ENCODE data around the gene KPNA1.

The KPNA1 gene

GRCh38 chr3:122410111-122410510 is 104.6 kb downstream of the KPNA1 start:
- DNase-seq: no peak

GRCh38 chr3:122409446-122409845 is 105.3 kb downstream of the KPNA1 start:
- no peak for DNase-seq

- DNase-seq: no peak
Measured at GRCh38 chr3:122407946-122408345, 106.8 kb downstream of the KPNA1 start.

- no peak for DNase-seq
Measured at GRCh38 chr3:122406198-122406597, 108.5 kb downstream of the KPNA1 start.

GRCh38 chr3:122405015-122405414 is 109.7 kb downstream of the KPNA1 start:
- no peak for DNase-seq

- DNase-seq: no peak
Measured at GRCh38 chr3:122403489-122403888, 111.2 kb downstream of the KPNA1 start.

- no peak for DNase-seq
Measured at GRCh38 chr3:122398920-122399319, 115.8 kb downstream of the KPNA1 start.

- DNase-seq: no peak
Measured at GRCh38 chr3:122397201-122397600, 117.5 kb downstream of the KPNA1 start.

- no peak for DNase-seq
Measured at GRCh38 chr3:122396511-122396910, 118.2 kb downstream of the KPNA1 start.

- DNase-seq: no peak
Measured at GRCh38 chr3:122395582-122395981, 119.2 kb downstream of the KPNA1 start.

GRCh38 chr3:122394173-122394572 is 120.6 kb downstream of the KPNA1 start:
- no peak for DNase-seq

- DNase-seq: peak; percentile 7
Measured at GRCh38 chr3:122392868-122393844, 121.6 kb downstream of the KPNA1 start.

GRCh38 chr3:122391681-122392446 is 122.9 kb downstream of the KPNA1 start:
- no peak for DNase-seq

- no peak for DNase-seq
Measured at GRCh38 chr3:122390665-122391064, 124.1 kb downstream of the KPNA1 start.

- no peak for DNase-seq
Measured at GRCh38 chr3:122389892-122390291, 124.8 kb downstream of the KPNA1 start.

- no peak for DNase-seq
Measured at GRCh38 chr3:122389197-122389596, 125.5 kb downstream of the KPNA1 start.

- no peak for DNase-seq
Measured at GRCh38 chr3:122387709-122388108, 127.0 kb downstream of the KPNA1 start.

- peak; percentile 94 for DNase-seq
Measured at GRCh38 chr3:122383771-122384697, 130.7 kb downstream of the KPNA1 start, which contains the start of gene FAM162A. Gene FAM162A (plus strand): TSS chr3:122384182. CDS start chr3:122384266, 84 bp downstream.

GRCh38 chr3:122382888-122383666 is 131.7 kb downstream of the KPNA1 start, which contains the start of gene MIX23:
Gene MIX23 (minus strand): TSS chr3:122383231. CDS start chr3:122383224, 7 bp downstream.
- peak; percentile 89 for DNase-seq

- no peak for DNase-seq
Measured at GRCh38 chr3:122377975-122378374, 136.8 kb downstream of the KPNA1 start.

- no peak for DNase-seq
Measured at GRCh38 chr3:122374034-122374433, 140.7 kb downstream of the KPNA1 start.

Measured in activated naive CD4-positive, alpha-beta T cell treated with Interleukin-2 at 50 U/mL for 16 hours (primary cell).